ENCODE data around the gene ATP5MG.
"Not testable (repeated sequence)": the region's sequence is repeated elsewhere in the genome, so short reads cannot be mapped to it uniquely, and the experiment has no call there.

The ATP5MG gene

DNA sequence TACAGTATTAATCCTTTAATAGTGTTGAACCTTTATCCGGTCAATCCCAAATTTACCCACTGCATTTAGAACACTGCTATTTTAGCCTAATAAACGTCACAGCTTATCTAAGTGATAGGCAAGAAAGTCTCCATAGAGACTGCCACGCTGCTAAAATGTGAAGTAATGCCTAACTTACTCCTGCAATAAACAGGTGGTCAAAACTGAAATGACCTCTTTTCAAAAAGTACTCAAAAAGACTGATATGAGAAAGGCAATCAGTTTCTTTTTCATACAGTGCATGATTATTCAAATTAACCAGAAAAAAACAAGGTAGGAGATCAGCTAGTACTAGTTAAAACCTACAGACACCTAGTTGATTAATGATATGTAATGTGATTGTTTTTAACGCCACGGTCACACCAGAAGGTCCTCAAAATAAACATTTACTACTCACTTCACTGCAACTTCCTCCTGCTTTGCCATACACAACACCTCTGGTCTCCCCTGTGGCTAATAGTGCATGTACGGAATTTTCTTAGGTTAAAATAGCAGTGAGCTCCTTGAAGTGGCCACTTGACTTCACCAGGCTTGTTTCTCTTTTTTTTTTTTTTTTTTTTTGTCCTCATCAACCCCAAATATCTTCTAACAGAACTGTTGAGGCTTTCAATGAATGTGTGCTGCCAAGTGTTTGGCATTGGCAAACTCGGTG lies 8.8 kb downstream of the ATP5MG start:
- no peak for DNase-seq

DNA sequence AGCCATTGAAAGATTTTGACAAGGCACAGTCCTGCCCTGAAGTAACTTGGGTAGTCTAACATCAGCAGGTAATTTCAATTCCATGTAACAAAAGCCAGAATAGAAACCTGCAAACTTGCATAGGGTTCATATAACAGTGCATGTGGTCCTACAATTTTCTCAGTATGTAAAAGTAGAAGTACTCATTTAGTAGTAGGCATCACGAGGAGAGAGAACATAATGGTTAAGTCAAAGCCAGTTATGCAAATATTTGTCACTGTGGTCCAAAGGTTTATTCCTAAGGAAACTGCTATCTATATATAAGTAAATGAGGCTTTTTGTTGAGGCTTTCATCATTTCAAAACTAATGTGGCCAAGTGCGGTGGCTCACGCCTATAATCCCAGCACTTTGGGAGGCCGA lies 10.1 kb downstream of the ATP5MG start:
- DNase-seq: no peak

DNA sequence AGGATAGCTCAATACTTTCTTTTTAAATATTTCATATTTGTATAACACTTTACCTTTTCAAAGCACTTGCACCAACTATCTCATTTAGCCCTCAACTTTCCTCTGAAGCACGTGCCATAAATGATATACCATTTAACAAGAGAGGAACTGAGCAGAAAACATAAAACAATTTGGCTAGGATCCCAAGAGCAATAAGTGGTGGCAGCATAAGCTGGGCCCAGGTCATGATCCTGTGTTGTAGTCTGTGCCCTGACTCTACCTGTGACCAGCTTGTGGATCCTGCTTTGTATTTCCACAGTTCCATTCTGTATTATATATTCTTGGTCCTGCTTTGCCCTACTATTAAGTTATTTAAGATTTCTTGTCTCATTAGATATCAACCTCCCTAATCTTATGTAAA lies 11.5 kb downstream of the ATP5MG start:
- DNase-seq: no peak

DNA sequence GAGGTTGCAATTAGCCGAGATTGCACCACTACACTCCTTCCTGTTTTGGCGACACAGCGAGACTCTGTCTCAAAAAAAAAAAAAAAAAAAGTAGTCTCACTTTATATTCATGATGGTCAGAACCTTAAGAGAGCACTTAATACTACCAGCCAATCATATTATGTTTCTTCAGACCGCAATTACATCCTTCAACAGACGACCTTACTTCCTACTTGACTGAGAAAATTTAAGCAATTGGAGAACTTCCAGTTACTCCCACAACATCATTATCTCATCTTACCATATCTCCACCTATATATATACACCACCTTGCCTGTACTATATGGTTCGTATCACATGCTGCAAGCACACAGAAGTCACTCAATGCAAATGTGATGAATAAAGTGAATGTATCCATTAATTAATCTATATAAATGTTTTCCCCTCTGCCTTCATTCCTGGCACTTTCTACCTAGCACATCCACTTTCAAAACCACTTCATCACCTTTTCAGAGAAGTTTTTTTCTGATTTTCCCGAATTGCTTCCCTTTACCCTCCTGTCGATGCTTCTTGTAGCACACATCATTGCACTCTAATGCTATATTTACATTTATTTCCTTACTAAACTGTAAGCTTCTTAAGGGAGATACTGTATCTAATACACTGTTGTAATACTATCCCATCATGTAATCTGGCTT lies 13.8 kb downstream of the ATP5MG start:
- DNase-seq: no peak

DNA sequence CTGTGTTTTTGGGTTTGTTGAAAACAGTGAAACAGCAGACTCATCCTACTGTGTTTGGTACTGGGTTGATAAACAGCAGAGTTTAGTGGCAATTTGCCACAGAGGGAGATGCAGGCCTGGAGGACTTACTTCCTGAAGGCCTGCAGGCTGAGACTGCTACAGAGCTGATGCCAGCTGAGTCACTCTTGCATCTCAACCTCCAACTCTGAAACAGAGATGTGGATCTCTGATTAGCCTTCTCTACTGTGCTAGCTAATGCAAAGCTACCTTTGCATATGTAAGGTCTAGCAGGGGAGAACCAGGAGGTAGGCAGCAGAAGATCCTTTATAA lies 14.3 kb downstream of the ATP5MG start:
- peak; percentile 91 for DNase-seq

DNA sequence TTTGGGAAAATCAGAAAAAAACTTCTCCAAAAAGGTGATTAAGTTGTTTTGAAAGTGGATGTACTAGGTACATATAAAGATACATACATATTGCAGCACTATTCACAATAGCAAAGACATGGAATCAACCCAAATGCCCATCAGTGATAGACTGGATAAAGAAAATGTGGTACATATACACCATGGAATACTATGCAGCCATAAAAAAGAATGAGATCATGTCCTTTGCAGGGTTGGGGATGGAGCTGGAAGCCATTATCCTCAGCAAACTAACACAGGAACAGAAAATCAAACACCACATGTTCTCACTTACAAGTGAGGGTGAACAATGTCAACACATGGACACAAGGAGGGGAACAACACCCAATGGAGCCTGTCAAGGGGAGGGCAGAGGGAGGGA lies 15.5 kb downstream of the ATP5MG start:
- DNase-seq: not testable (repeated sequence)

DNA sequence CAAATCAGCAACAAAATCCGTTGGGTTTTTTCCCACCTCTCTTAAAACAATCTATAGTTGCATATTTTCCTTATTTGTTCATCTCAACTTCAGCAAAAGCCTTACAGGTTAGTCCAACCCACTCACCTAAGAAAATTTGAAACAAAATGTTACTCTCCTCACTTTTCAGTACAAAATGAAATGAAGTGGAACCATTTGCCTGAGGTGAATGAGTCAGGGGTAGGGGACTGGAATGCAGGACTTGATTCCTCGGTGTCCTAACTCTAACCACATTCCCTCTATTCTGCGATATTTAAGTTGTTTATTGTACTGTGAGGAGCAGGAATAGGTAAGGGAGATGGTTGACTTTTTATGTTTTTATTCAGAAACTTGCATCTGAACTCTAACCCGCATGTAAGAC lies 16.4 kb downstream of the ATP5MG start:
- no peak for DNase-seq

DNA sequence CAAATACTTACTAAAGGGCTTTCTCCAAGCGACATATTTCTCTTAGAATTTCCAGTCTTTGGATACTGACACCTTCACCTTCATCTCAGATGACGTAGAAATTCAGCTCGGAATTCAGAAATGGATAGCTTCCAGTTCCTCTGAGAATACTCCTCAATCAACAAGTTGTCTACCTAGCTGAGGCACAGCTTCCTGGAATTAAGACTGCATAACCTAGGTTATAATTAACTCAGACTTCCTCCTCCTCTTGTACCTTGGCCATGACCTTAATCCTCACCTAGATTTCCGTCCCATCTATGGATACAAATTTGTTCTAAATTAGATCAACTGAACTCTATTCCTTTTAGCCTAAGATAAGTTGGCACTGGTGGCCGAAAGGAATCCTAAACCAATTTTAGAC lies 17.4 kb downstream of the ATP5MG start:
- DNase-seq: no peak

DNA sequence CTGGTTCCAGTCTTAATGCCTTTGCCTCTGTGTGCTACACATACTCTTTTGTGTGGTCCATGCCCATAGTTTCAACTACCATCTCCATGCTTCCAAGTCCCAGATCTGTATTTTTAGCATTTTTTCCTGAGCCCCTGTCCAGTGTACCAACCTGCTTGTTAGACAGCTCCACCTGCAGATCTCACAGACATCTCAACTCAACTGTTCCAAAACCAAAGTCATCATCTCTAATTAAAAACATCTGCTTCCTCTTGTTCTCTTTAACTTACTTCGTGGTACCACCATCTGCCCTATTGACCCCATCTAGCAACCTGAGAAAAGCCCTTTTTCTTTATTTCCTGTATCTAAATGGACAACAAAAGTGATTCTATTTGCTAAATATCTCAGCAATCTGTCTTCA lies 26.3 kb downstream of the ATP5MG start:
- no peak for DNase-seq

DNA sequence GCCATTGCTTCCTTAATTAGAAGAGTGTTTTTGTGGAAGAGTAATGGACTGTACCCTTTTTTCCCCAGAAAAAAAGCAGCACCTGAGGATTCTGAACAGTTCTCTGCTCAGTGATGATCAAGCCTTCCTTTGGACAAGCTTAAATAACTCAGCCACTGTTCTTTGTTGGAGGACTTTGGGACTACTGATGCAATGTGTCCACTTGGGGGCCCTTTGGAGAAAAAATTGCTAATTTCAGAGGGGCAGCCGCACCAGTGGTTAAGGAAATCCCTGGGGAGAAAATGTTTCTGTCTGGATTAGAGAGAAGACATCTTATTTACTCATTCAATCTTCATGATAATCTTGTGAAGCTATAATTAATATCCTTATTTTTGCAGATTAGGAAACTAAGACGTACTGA lies 29.6 kb downstream of the ATP5MG start:
- no peak for DNase-seq

DNA sequence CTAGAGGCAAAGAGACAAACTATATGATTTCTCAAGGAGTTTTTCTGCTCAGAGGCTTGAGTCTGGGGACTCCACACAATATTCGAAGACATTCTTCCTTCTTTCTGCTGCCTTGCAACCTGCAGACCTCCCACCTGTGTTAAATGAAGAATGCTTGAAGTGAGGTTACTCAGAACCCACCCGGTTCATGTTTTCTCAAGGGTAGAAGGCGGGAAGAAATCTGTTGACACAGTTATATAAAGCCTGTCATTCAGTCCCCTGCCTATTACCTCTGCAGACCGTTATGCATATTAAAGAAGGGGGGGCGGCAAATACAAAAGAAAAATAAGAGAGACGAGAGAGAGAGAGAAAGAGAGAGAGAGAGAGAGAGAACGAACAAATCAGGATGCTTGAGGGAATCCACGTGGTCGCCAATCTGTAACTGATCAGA lies 32.7 kb downstream of the ATP5MG start:
- DNase-seq: peak; percentile 41

DNA sequence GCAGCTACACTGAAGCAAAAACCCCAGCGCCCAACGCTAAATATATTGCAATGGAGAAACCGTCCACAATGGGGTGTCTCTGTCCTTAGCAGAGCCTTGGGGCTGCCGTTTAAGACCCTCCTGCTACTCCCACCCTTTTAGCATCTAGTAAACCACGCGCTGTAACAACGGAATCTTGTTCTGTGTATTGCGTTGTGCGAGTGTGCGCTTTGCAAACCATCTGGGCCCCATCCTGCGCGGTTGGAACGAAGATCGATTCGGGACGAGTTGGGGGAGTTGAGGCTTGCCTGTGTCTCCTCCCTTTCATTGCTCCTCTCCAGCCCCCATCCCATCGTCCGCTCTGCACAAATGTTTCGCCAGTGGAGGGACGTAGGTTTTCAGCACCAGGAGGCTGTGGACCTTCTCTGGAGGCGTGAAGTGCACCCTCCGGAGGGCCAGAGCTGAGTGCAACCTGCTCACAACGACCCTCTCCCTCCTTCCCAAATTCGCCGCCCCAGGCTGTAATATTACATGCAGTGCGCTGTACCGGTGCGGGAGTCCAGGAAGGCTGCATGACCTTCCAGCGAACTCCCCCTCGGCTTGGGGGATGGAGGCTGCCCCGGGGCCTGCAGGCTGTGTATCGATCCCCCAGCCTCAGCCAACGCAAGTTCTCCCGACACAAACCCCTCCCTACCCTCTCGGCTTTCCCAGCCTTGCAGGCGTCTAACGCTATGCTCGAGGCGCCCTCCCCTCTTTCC lies 33.3 kb downstream of the ATP5MG start:
- DNase-seq: peak; percentile 7

DNA sequence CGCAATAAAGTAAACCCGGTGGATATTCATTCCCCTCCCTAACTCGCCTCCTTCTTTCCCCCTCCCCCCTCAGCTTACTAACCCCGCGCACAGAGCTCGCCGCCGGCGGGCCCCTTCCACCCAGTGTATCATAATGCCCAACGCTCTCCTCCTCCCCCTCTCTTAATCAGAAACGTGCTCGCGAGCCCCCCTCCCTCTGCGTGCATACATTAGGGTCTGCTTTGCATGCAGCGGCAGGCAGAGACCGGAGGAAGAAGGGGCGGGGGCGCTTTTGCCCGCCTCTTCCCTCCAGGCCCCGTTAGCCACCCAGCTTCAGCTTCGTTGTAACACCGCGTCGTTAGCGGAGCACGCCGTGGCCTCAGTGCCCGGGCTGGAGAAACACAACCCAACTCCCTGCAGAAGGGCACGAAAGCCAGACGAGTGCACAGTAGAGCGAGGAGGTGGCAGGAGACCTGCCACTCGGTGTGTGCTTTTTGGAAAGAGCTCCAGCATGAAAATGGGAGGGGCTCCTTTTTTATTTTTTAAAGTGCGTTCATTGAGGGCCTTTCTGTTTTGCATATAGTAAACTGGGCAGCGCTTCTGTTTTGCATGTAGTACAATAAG lies 34.0 kb downstream of the ATP5MG start:
- DNase-seq: peak; percentile 15

DNA sequence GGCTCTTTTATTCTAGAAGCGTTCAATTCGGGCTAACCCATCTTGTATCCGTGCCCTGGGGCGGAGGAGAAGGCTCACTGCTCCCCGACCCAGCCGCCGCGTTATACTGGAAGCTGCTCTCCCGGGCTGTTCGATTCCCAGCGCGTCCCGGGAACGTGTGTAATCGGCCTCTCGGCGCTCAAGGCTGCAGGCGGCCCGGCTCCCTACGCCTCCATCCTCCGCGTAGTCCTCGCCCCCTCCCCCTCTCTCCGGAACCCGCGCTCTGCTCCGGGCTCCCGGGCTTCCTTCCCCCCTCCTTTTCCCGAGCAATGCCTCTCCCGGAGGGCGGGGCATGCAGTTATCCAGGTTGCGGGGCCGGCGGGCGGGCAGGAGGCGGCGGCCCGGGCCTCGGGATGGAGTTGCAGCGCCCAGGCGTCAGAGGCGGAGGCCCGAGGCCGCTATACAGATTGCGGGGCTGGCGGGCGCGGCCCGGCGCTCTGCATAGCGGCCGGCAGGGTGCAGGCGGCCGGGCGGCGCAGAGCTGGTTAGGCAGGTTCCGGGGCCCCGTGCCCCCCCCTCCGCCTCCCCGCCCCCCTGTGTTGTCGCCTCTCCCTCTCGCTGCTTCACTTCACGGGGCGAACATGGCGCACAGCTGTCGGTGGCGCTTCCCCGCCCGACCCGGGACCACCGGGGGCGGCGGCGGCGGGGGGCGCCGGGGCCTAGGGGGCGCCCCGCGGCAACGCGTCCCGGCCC lies 34.7 kb downstream of the ATP5MG start, which contains the start of gene KMT2A:
Gene KMT2A, plus strand, starts transcription at position 600 of the 732 bp plus-strand sequence. Its CDS starts 21 bp downstream, at position 621.
- peak; percentile 97 for DNase-seq

DNA sequence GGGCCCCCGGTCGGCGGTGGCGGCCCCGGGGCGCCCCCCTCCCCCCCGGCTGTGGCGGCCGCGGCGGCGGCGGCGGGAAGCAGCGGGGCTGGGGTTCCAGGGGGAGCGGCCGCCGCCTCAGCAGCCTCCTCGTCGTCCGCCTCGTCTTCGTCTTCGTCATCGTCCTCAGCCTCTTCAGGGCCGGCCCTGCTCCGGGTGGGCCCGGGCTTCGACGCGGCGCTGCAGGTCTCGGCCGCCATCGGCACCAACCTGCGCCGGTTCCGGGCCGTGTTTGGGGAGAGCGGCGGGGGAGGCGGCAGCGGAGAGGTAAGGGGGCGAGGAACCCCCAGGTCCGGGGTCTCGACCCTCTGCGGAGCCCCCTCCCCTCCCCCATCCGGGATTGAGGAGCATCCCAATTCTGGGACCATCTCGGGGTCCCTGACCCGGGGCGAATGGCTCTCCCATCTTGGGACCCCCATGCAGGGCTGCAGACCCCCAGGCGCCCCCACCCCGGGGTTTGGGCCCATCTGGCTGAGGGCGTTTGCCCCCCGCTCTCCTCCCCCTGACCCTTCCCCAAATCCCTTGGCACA lies 35.3 kb downstream of the ATP5MG start:
- DNase-seq: peak; percentile 13

DNA sequence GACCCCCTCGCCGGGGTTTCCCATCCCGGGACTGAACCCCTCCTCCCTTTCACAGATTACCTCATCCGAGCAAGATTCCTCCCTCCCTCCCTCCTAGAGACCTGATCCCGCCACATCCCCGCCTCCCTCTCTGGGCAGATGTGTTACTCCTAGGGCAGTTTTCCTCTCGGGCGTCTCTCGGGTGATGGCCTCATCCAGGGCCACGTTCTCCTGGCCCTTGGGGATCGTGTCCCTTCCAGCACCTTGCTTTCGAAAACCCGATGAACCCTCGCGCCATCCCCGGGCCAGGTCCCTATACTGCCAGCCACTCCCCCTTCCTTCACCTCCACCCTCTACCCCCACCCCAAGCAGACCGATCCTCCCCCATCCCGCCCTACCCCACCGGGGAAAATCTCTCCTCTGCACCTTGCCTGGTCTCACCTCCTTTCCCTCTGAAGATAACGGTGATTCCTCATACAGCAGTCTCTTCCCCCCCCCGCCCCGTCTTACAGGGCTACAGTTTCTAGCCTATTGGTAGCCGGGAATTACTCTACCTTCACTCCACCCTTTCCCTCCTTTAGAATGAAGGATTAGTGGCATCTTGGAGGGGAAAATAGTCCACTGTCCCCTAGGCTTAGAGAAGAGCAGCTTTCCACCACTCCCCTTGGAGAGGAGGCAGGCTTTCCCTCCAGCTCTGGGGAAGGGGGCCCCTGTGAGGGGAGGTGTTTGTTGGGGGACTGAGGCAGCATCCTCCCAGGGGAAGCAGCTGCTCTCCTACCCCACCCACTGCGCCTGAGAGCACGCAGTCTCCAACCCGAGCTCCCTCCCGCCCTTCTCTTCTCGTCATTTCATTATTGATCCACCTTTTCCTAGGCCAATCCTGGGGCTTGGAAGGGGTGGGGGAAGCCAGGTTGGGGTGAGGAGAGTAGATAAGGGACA lies 36.1 kb downstream of the ATP5MG start:
- peak; percentile 27 for DNase-seq

DNA sequence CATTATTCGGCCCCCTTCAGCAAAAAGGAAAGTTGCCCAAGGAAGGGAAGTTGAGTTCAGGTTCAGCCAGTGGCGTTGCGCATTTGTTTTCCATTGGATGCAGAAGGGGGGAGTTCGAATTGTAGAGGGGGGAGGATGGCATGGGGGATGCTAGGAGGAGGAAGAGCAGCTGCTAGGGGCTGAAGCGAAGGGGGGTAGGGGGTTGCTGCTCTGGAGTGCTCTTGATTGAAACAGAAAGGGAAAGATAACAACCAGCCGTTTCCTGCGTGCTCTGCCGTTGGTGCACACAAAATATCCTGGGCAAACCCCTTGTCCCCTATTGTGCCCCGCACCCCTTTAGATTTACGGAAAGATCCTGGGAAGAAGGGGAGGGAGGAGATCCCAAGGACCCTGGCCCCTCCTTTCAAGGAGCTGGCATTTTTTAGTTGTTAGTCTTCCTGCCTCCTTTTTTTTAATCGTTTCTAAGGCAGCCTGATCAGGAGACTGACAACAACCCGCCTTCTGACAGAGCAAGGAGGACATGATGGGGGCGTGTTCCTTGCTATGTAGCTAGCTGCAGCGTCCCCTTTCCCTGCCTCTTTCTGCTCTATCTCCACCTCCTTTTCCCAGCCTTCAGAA lies 37.0 kb downstream of the ATP5MG start:
- peak; percentile 80 for DNase-seq

DNA sequence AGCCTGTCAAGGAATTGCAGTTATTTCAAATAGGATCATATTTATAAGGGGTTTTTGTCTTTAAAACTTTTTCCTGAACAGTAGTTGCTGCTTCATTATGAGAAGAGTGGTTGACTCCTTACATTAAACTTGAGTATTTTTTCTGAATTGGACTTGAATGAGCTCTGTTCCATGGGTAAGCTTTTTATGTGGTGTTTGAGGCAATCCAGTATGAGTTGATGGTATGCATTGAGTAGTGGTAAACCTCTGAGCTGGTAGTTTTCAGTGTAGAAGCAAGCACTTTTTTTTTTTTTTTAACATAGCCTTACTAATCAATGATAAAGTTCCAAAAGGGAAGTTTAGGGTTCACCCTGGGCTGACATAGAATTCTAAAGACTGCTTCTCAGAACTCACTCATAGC lies 38.2 kb downstream of the ATP5MG start:
- no peak for DNase-seq

DNA sequence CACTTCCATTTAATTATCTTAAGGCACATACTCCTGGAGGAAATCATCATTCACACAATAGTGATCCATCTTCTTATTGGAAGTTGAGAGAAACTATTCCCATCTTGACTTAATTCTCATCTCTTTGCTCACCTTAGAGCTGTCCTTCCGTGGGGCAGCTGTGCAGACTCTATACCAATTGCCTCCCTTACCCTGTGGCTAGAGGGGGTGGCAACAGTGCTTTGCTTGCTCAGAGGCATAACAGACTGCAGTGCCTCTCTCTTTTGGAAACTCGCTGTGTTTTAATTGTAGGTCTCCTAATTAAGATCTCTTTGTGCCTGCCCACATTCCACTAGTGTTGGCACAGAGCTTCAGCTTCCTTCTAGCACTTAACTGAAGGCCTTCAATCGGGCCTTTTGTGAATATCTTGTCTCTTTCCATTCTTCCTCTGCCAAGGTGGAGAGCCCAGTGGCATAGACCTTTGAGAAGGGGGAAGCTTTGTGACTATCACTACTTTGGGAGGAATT lies 40.4 kb downstream of the ATP5MG start:
- DNase-seq: no peak

DNA sequence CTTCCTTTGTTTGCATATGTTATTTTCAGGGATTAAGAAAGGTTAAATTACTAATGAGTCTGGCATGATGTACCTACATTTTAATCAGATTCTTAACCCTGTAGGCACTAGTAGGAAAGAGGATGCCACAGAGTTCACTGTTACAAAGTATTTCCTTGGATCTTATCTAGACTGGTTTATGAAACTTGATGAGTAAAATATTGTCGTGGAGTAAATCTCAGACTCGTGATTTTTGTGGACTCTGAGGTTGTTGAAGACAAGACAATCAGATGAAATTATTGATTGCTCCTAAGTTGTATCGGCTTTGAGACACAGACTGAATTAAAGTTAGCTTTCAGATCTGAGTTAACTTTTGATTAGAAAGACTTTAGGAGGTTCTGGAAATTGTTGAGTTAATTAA lies 40.9 kb downstream of the ATP5MG start:
- DNase-seq: no peak

Measured in HCEC 1CT (cell line).